ENCODE results near the gene FBN3. TPM values are rescaled to one million over a fixed set of nuclear protein-coding genes. Genes with fewer than 3 reads are reported as not detected.

The FBN3 gene
- total RNA-seq, 1 donor from 2014 or later = 15.5 TPM

- H3K9me3 Mint-ChIP-seq (ENCODE audit: unreplicated experiment) = no peaks in the 10 kb centered on the region
- no peak for DNase-seq (ENCODE audit: low spot score)
- H3K27ac Mint-ChIP-seq (ENCODE audit: unreplicated experiment) = no peak overlapping the region
- H3K27me3 Mint-ChIP-seq (ENCODE audit: unreplicated experiment) = no peaks in the 10 kb centered on the region
- TF ChIP-seq, protein P1, sequence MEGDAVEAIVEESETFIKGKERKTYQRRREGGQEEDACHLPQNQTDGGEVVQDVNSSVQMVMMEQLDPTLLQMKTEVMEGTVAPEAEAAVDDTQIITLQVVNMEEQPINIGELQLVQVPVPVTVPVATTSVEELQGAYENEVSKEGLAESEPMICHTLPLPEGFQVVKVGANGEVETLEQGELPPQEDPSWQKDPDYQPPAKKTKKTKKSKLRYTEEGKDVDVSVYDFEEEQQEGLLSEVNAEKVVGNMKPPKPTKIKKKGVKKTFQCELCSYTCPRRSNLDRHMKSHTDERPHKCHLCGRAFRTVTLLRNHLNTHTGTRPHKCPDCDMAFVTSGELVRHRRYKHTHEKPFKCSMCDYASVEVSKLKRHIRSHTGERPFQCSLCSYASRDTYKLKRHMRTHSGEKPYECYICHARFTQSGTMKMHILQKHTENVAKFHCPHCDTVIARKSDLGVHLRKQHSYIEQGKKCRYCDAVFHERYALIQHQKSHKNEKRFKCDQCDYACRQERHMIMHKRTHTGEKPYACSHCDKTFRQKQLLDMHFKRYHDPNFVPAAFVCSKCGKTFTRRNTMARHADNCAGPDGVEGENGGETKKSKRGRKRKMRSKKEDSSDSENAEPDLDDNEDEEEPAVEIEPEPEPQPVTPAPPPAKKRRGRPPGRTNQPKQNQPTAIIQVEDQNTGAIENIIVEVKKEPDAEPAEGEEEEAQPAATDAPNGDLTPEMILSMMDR (IDR thresholded peaks at IDR 0.05; ENCODE audit: unreplicated experiment) = no peak
- no peak overlapping the region for H3K4me3 Mint-ChIP-seq (ENCODE audit: unreplicated experiment)
- H3K36me3 Mint-ChIP-seq (ENCODE audit: low read depth, unreplicated experiment) = peaks cover 4% of the 10 kb centered on the region
- H3K4me1 Mint-ChIP-seq (ENCODE audit: unreplicated experiment) = no peaks in the 10 kb centered on the region
These were observed 36.1 kb upstream of the FBN3 start for GRCh38 chr19:8185343-8186068.

DNA sequence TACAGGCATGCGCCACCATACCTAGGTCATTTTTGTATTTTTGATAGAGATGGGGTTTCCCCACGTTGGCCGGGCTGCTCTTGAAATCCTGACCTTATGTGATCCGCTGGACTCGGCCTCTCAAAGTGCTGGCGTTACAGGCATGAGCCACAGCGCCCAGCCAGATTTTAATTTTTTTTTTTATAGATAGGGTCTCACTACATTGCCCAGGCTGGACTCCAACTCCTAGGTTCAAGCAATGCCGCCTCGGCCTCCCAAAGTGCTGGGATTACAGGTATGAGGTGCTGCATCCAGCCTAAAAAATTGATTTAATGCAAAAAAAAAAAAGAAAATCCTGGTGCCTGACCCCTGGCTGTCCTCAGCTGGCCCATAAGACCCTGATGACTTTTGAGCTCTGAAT is 34.9 kb upstream of the FBN3 start:
- DNase-seq (ENCODE audit: low spot score) = no peak
- Mint-ChIP-seq H3K36me3 (ENCODE audit: low read depth, unreplicated experiment) (peaks cover 4% of the 10 kb centered on the region), H3K4me3 (ENCODE audit: unreplicated experiment) (no peak overlapping the region), H3K27me3 (ENCODE audit: unreplicated experiment) (no peaks in the 10 kb centered on the region), H3K4me1 (ENCODE audit: unreplicated experiment) (no peaks in the 10 kb centered on the region), H3K27ac (ENCODE audit: unreplicated experiment) (no peak overlapping the region), H3K9me3 (ENCODE audit: unreplicated experiment) (no peaks in the 10 kb centered on the region)
- TF ChIP-seq, protein P1 (IDR thresholded peaks at IDR 0.05; ENCODE audit: unreplicated experiment) = no peak

DNA sequence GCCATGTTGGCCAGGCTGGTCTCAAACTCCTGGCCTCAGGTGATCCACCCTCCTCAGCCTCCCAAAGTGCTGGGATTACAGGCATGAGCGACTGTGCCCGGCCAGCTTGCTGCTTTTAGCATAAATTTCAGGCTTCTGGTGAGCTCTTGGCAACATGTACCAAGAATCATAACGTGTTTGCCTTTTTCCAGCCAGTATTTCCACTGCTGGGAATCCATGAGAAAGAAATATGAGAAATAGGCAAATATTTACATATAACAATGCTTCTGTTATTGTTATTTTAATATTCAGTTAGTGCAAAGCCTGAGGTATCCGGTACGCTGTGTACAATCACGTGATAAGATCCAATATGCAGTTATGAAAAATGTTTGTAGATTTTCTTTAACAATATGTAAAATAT is 30.6 kb upstream of the FBN3 start:
- Mint-ChIP-seq H3K36me3 (ENCODE audit: low read depth, unreplicated experiment) (no peaks in the 10 kb centered on the region), H3K9me3 (ENCODE audit: unreplicated experiment) (no peaks in the 10 kb centered on the region)
- TF ChIP-seq, protein P1 (IDR thresholded peaks at IDR 0.05; ENCODE audit: unreplicated experiment) = no peak

GRCh38 chr19:8174706-8175105 is 25.3 kb upstream of the FBN3 start:
- Mint-ChIP-seq H3K4me3 (ENCODE audit: unreplicated experiment) (no peak overlapping the region), H3K4me1 (ENCODE audit: unreplicated experiment) (no peaks in the 10 kb centered on the region), H3K27me3 (ENCODE audit: unreplicated experiment) (no peaks in the 10 kb centered on the region), H3K9me3 (ENCODE audit: unreplicated experiment) (no peaks in the 10 kb centered on the region), H3K27ac (ENCODE audit: unreplicated experiment) (no peak overlapping the region), H3K36me3 (ENCODE audit: low read depth, unreplicated experiment) (no peaks in the 10 kb centered on the region)
- no peak for DNase-seq (ENCODE audit: low spot score)
- TF ChIP-seq, protein P1 (IDR thresholded peaks at IDR 0.05; ENCODE audit: unreplicated experiment) = no peak

More for the DNA sequence above, 30.6 kb upstream of the FBN3 start:
- Mint-ChIP-seq H3K27ac (ENCODE audit: unreplicated experiment) (no peak overlapping the region), H3K4me3 (ENCODE audit: unreplicated experiment) (no peak overlapping the region), H3K4me1 (ENCODE audit: unreplicated experiment) (no peaks in the 10 kb centered on the region), H3K27me3 (ENCODE audit: unreplicated experiment) (no peaks in the 10 kb centered on the region)
- no peak for DNase-seq (ENCODE audit: low spot score)

DNA sequence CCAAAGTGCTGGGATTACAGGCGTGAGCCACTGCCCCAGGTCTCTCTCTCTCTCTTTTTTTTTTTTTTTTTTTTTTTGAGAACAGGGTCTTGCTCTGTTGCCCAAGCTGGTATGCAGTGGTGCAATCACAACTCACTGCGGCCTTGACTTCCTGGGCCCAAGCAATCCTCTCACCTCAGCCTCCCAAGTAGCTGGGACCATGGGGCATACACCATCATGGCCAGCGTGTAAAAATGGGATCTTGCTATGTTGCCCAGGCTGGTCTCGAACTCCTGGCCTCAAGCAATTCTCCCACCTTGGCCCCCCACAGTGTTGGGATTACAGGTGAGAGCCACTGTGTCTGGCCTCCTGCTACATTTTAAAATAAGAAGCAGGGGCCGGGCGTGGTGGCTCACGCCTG is 19.1 kb upstream of the FBN3 start:
- H3K27ac Mint-ChIP-seq (ENCODE audit: unreplicated experiment) = no peak overlapping the region
- H3K9me3 Mint-ChIP-seq (ENCODE audit: unreplicated experiment) = no peaks in the 10 kb centered on the region
- peaks cover 2% of the 10 kb centered on the region for H3K27me3 Mint-ChIP-seq (ENCODE audit: unreplicated experiment)
- TF ChIP-seq, protein P1 (IDR thresholded peaks at IDR 0.05; ENCODE audit: unreplicated experiment) = no peak
- H3K36me3 Mint-ChIP-seq (ENCODE audit: low read depth, unreplicated experiment) = no peaks in the 10 kb centered on the region
- no peak for DNase-seq (ENCODE audit: low spot score)
- H3K4me1 Mint-ChIP-seq (ENCODE audit: unreplicated experiment) = no peaks in the 10 kb centered on the region
- H3K4me3 Mint-ChIP-seq (ENCODE audit: unreplicated experiment) = no peak overlapping the region

Data from endothelial cell (in vitro differentiated cells).